Measurements from ENCODE around the gene TP53INP2. TPM values are rescaled to one million over a fixed set of nuclear protein-coding genes. Genes with fewer than 3 reads are reported as not detected.

TP53INP2 gene
- total RNA-seq, 1 donor from 2014 or later: 4.3 TPM

- no peak overlapping the region for H3K4me3 ChIP-seq (ENCODE audit: low read depth, low read length)
- TF ChIP-seq CTCF (conservative IDR thresholded peaks at IDR 0.05; ENCODE audit: low read depth, low read length): no peak
- no peak for DNase-seq (ENCODE audit: low read depth)
Observed at GRCh38 chr20:34693414-34693813, 10.7 kb upstream of the TP53INP2 start.

- H3K4me3 ChIP-seq (ENCODE audit: low read depth, low read length): no peak overlapping the region
- no peak for TF ChIP-seq CTCF (conservative IDR thresholded peaks at IDR 0.05; ENCODE audit: low read depth, low read length)
- DNase-seq (ENCODE audit: low read depth): no peak
Observed at GRCh38 chr20:34701405-34702085, 2.6 kb upstream of the TP53INP2 start.

GRCh38 chr20:34703061-34703423, 1.1 kb upstream of the TP53INP2 start:
- DNase-seq (ENCODE audit: low read depth): no peak
- H3K4me3 ChIP-seq (ENCODE audit: low read depth, low read length): peak overlapping the region; percentile 79
- TF ChIP-seq CTCF (conservative IDR thresholded peaks at IDR 0.05; ENCODE audit: low read depth, low read length): no peak

- no peak for DNase-seq (ENCODE audit: low read depth)
- TF ChIP-seq CTCF (conservative IDR thresholded peaks at IDR 0.05; ENCODE audit: low read depth, low read length): peak; percentile 10
- H3K4me3 ChIP-seq (ENCODE audit: low read depth, low read length): peak overlapping the region; percentile 79
Observed at GRCh38 chr20:34703424-34704176, 544 bp upstream of the TP53INP2 start.

- TF ChIP-seq CTCF (conservative IDR thresholded peaks at IDR 0.05; ENCODE audit: low read depth, low read length): no peak
- no peak for DNase-seq (ENCODE audit: low read depth)
- H3K4me3 ChIP-seq (ENCODE audit: low read depth, low read length): peak overlapping the region; percentile 79
Observed at GRCh38 chr20:34705008-34705396, 858 bp downstream of the TP53INP2 start.

- peak; percentile 18 for TF ChIP-seq CTCF (conservative IDR thresholded peaks at IDR 0.05; ENCODE audit: low read depth, low read length)
- peak overlapping the region; percentile 79 for H3K4me3 ChIP-seq (ENCODE audit: low read depth, low read length)
- DNase-seq (ENCODE audit: low read depth): no peak
Observed at GRCh38 chr20:34705397-34706301, 1.5 kb downstream of the TP53INP2 start.
